Mesodermal cell (in vitro differentiated cells): ENCODE results near the gene UVRAG.

Experiments used
- H3K27ac ChIP-seq: 2 replicates; pipeline ENCODE4 v1.7.0; 2013; ENCODE audit warnings: mild to moderate bottlenecking, low read depth, low read length, moderate library complexity; ENCODE audit not compliant: severe bottlenecking
- H3K36me3 ChIP-seq: 2 replicates; pipeline ENCODE4 v1.7.1; 2013; ENCODE audit warnings: mild to moderate bottlenecking, low read length, moderate library complexity; ENCODE audit not compliant: control insufficient read depth, insufficient read depth
- H3K4me1 ChIP-seq: one replicate; pipeline ENCODE4 v1.7.1; 2013; ENCODE audit warnings: mild to moderate bottlenecking, low read length; ENCODE audit not compliant: insufficient read depth, control insufficient read depth, poor library complexity, severe bottlenecking
- H3K4me3 ChIP-seq: 2 replicates; pipeline ENCODE4 v1.7.0; 2013; ENCODE audit warnings: low read length, control low read depth, mild to moderate bottlenecking; ENCODE audit not compliant: insufficient read depth, poor library complexity, severe bottlenecking; ENCODE audit errors: extremely low read depth
- H3K9me3 ChIP-seq: 2 replicates; pipeline ENCODE4 v1.7.1; 2013; ENCODE audit warnings: mild to moderate bottlenecking, low read length, moderate library complexity; ENCODE audit not compliant: control insufficient read depth
- WGBS, 2 experiments: methylation state at CpG; one replicate each; pipeline ENCODE4 v1.1.5; 2013; ENCODE audit warnings: missing lambda C conversion rate in 2 of 2; ENCODE audit not compliant: insufficient coverage in 2 of 2; 5-methylcytosine and 5-hydroxymethylcytosine counted together

Gene UVRAG

DNA sequence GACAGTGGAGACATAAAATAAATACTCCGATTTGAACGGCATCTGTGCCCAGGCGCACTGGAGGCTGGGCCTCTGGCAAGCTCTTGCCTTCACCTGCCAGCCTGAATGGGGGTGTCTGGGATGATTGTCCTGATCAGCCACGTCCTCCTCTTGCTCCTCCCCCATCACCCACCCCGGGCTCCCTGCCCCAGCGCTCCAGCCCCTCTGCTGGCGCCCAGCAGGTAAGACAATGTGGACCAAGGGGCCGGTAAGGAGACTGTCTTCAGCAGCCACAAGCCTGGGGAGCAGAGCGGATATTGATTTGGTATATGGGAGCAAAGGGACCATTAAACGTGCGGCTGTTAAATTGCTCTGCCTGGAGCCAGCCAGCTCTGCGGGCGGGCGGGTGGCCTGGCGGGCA lies 366.4 kb downstream of the UVRAG start:
- Histone ChIP-seq H3K36me3 (no peaks in the 10 kb centered on the region), H3K4me1 (peaks cover 27% of the 10 kb centered on the region), H3K9me3 (no peaks in the 10 kb centered on the region), H3K27ac (no peak overlapping the region), H3K4me3 (no peak overlapping the region)
- 86 to 91% methylated on average over 8 to 10 of the region's 15 CpGs for WGBS, 2 experiments

DNA sequence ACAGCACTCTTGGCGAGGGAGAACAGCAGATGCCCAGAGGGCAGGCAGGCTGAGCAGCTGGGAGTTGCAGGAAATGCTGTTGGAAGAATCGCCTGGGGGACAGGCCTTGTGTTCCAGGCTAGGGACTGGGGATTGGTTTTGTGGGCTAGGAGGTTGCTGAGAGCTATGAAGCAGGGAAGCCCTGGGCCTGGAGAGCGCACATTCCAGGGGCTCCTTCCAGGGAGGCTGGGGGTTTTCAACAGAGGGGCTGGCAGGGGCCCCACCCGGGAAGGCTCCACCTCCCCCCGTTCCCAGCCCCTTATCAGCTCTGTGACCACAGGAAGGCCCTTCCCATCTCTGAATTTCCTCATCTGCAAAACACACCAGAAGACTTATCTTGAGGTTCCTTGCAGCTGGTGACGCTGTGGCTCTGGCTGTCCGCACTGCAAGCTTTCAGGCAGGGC lies 369.6 kb downstream of the UVRAG start:
- Histone ChIP-seq H3K4me1 (peaks cover 31% of the 10 kb centered on the region), H3K9me3 (no peaks in the 10 kb centered on the region), H3K36me3 (peaks cover 4% of the 10 kb centered on the region), H3K4me3 (no peak overlapping the region), H3K27ac (peak overlapping the region; percentile 36)
- 57 to 64% methylated on average over 4 to 5 of the region's 7 CpGs for WGBS, 2 experiments

DNA sequence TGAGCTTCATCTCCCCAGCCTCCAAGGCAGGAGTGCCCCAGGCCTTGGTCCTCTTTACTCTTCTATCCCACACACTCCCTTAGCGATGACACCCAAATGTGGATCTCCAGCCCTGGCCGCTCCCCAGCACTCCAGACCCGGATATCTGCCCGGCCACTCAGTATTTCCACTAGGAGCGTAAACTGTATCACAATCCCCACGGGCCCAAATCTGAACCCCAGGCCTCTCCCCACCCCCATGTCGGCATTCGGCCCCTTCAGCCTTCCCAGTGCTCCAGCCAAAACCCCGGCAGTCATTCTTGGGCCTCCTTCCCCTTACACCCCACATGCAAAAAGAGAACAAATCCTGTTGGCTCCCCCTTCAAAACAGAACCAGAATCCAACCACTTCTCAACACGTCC lies 370.5 kb downstream of the UVRAG start:
- 88 to 94% methylated on average over 6 to 9 of the region's 10 CpGs for WGBS, 2 experiments
- peaks cover 4% of the 10 kb centered on the region for H3K36me3 ChIP-seq
- no peak overlapping the region for H3K4me3 ChIP-seq
- peak overlapping the region; percentile 29 for H3K27ac ChIP-seq
- H3K4me1 ChIP-seq: peaks cover 29% of the 10 kb centered on the region
- H3K9me3 ChIP-seq: no peaks in the 10 kb centered on the region

DNA sequence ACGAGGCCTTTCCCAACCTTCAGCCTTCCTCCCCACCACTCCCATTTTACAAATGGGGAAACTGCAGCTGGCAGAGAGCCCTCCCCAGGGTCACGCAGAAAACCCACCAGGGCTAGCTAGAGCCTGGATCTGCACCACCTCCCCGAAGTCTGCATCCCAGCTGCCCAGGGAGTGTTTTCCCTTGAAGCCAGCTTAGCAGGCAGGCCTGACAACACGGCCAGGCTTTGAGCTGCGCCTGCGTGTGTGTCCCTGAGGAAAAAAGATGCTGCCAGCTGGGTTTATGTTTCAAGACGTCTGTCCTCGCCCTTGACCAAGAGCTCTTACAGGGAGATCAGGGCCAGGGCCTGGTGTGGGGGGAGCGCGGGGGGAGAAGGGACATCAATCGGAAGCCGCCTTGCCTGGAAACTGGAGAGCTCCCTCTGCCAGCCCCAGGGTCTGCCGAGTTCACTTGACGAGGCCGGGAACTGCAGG lies 371.0 kb downstream of the UVRAG start:
- 72 to 76% methylated on average over 11 of the region's 15 CpGs for WGBS, 2 experiments
- Histone ChIP-seq H3K9me3 (no peaks in the 10 kb centered on the region), H3K4me3 (no peak overlapping the region), H3K36me3 (peaks cover 4% of the 10 kb centered on the region), H3K4me1 (peaks cover 25% of the 10 kb centered on the region), H3K27ac (no peak overlapping the region)

DNA sequence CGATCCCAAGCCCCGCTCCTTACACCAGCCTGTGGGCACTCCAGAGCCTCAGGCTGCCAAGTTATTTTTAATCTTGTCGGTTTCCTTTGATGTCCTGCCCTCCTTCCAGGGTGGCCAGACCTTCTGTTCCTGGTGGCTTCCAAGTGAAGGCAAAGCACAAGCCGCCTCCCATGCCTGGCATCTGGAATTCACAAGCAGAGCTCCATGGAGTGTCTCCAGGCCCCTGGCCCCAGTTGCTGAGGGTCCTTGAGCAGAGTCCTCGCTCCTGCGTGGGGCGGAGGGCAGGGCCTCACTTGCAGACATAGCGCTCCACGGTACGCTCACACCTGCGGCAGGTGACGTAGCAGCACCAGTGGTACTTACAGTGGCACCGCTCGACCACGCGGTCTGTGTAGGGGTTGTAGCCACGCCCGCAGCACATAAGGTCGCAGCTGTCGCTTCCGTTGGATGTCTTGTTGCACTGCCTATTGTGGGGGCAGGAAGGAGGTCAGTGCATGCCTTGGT lies 371.8 kb downstream of the UVRAG start:
- H3K27ac ChIP-seq: no peak overlapping the region
- H3K4me3 ChIP-seq: no peak overlapping the region
- WGBS, 2 experiments: 88 to 90% methylated on average over 11 to 16 of the region's 21 CpGs
- H3K4me1 ChIP-seq: peaks cover 24% of the 10 kb centered on the region
- no peaks in the 10 kb centered on the region for H3K9me3 ChIP-seq
- peaks cover 4% of the 10 kb centered on the region for H3K36me3 ChIP-seq

DNA sequence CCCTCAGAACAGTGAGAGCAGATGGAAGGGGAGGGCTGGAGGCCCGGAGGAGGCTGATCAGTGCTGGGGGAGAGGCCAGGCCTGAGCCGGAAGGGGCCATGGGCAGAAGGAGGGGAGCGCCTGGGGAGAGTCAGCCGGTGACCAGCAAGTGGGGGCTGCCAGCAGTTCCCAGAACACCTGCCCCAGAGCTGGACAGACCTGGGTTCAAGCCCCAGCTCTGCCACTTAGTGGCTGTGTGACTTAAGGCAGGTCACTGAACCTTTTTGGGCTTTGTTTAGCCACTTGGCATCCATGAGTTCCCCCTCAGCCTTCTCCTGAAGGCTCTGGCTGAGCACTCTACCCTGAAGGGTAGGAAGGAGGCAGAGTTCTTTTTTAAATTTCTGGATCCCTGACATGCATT lies 373.9 kb downstream of the UVRAG start:
- 93 to 94% methylated on average over 4 of the region's 4 CpGs for WGBS, 2 experiments
- no peak overlapping the region for H3K4me3 ChIP-seq
- peaks cover 4% of the 10 kb centered on the region for H3K36me3 ChIP-seq
- H3K9me3 ChIP-seq: no peaks in the 10 kb centered on the region
- H3K4me1 ChIP-seq: peaks cover 20% of the 10 kb centered on the region
- no peak overlapping the region for H3K27ac ChIP-seq

DNA sequence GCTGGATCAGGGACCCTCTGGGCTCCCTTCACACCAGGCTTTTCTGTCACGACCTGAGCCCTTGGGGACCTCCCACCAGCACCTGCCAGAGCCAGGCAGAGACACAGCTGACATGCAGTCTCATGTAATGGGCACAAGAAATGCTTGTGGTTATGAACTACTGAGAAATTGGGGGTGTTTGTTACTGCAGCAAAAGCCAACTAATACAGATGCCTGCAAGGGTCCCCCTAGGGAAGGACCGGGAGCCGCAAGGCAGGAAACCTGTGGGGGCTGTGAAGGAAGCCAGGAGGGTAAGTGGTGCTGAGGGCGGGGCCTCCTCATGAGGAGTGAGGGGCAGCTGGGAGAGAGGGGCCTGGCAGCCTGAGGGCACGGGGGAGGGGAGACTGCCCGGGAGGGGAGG lies 374.7 kb downstream of the UVRAG start:
- Histone ChIP-seq H3K9me3 (no peaks in the 10 kb centered on the region), H3K4me1 (peaks cover 14% of the 10 kb centered on the region), H3K36me3 (peaks cover 4% of the 10 kb centered on the region), H3K4me3 (no peak overlapping the region), H3K27ac (no peak overlapping the region)
- 73 to 80% methylated on average over 3 to 4 of the region's 6 CpGs for WGBS, 2 experiments

DNA sequence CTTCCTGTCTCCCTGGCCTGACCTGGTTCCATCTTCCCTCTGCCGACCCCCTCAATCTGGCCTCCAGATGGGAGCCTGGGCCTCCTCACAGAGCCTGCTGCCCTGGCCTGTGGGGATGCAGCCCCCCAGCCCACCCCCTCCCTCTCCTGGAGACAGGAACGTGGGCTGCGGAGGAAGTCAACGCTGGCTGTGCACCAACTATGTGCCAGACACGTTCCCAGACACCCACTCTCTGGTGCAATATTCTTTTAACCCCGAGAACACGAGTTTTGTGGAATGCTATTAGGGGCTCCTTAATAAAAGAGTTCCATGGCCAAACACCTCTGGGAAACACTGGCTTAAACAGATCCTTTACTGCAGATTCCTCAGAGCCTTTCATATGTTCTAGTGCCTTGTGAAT lies 375.4 kb downstream of the UVRAG start:
- no peaks in the 10 kb centered on the region for H3K9me3 ChIP-seq
- H3K4me1 ChIP-seq: peaks cover 7% of the 10 kb centered on the region
- 83 to 87% methylated on average over 2 to 7 of the region's 7 CpGs for WGBS, 2 experiments
- peaks cover 4% of the 10 kb centered on the region for H3K36me3 ChIP-seq
- H3K27ac ChIP-seq: no peak overlapping the region
- H3K4me3 ChIP-seq: no peak overlapping the region
